Activated CD8-positive, alpha-beta memory T cell treated with anti-CD3 and anti-CD28 coated beads, Interleukin-2, amount 50 U/mL, for 1 hour (primary cell): ENCODE data around the gene DFFB.
"Not testable (repeated sequence)": the region's sequence is repeated elsewhere in the genome, so short reads cannot be mapped to it uniquely, and the experiment has no call there.

Source experiments
- DNase-seq: peaks from one replicate; pipeline ENCODE4 v3.0.0-alpha.2; 2020; ENCODE audit errors: extremely low read depth

DFFB gene

GRCh38 chr1:3909615-3910014 is 52.3 kb downstream of the DFFB start:
- DNase-seq, result no peak

GRCh38 chr1:3910049-3910731 is 52.9 kb downstream of the DFFB start:
- no peak for DNase-seq

GRCh38 chr1:3910857-3911845 is 53.9 kb downstream of the DFFB start:
- DNase-seq, result peak; percentile 27

- no peak for DNase-seq
These were observed 54.9 kb downstream of the DFFB start for GRCh38 chr1:3911981-3912808.

- no peak for DNase-seq
These were observed 55.8 kb downstream of the DFFB start for GRCh38 chr1:3912809-3913685.

- no peak for DNase-seq
These were observed 57.1 kb downstream of the DFFB start for GRCh38 chr1:3914331-3914851.

- no peak for DNase-seq
These were observed 57.6 kb downstream of the DFFB start for GRCh38 chr1:3914911-3915310.

GRCh38 chr1:3915551-3916121 is 58.4 kb downstream of the DFFB start:
- DNase-seq, result no peak

- no peak for DNase-seq
These were observed 60.5 kb downstream of the DFFB start for GRCh38 chr1:3917761-3918160.

- DNase-seq, result not testable (repeated sequence)
These were observed 61.1 kb downstream of the DFFB start for GRCh38 chr1:3918359-3918758.

GRCh38 chr1:3918966-3919611 is 61.8 kb downstream of the DFFB start:
- no peak for DNase-seq

GRCh38 chr1:3919706-3920105 is 62.4 kb downstream of the DFFB start:
- no peak for DNase-seq

- no peak for DNase-seq
These were observed 64.5 kb downstream of the DFFB start for GRCh38 chr1:3921765-3922164.

GRCh38 chr1:3922201-3922725 is 65.0 kb downstream of the DFFB start:
- DNase-seq, result no peak

- no peak for DNase-seq
These were observed 65.6 kb downstream of the DFFB start for GRCh38 chr1:3922851-3923250.

- no peak for DNase-seq
These were observed 66.3 kb downstream of the DFFB start for GRCh38 chr1:3923378-3924185.

GRCh38 chr1:3924186-3924824 is 67.0 kb downstream of the DFFB start:
- no peak for DNase-seq

- DNase-seq, result no peak
These were observed 67.5 kb downstream of the DFFB start for GRCh38 chr1:3924825-3925220.
